KMS-11 (cell line): ENCODE data around the gene C13orf46.

Experiments used
- H2AFZ ChIP-seq: fragments of 200-600 bp; sonication (generic); 2 replicates; pipeline ENCODE4 v1.6.1; 2016; ENCODE audit warnings: antibody characterized with exemption, mixed run types, low read depth
- H3K27ac ChIP-seq: fragments of 200-600 bp; sonication (generic); 2 replicates; pipeline ENCODE4 v1.6.1; 2016; ENCODE audit warnings: mild to moderate bottlenecking, mixed run types
- H3K27me3 ChIP-seq: fragments of 200-600 bp; sonication (generic); 2 replicates; pipeline ENCODE4 v1.6.1; 2017; ENCODE audit warnings: mild to moderate bottlenecking, low read depth, mixed run types, moderate library complexity; ENCODE audit not compliant: insufficient read depth
- H3K36me3 ChIP-seq: fragments of 200-600 bp; sonication (generic); 2 replicates; pipeline ENCODE4 v1.6.1; 2017; ENCODE audit warnings: mild to moderate bottlenecking, mixed run types; ENCODE audit not compliant: insufficient read depth
- H3K4me1 ChIP-seq: fragments of 200-600 bp; sonication (generic); 2 replicates; pipeline ENCODE4 v1.6.1; 2016; ENCODE audit warnings: mild to moderate bottlenecking, low read depth, mixed run types; ENCODE audit not compliant: poor library complexity, severe bottlenecking
- H3K4me2 ChIP-seq: fragments of 200-600 bp; sonication (generic); 2 replicates; pipeline ENCODE4 v1.7.0; 2016; ENCODE audit warnings: mild to moderate bottlenecking, mixed run types
- H3K4me3 ChIP-seq: fragments of 200-600 bp; sonication (generic); IDR thresholded peaks from 2 replicates; pipeline ENCODE4 v1.6.1; 2017; ENCODE audit warnings: low read depth, low read length, mixed read lengths; ENCODE audit not compliant: insufficient read depth
- H3K79me2 ChIP-seq: fragments of 200-600 bp; sonication (generic); 2 replicates; pipeline ENCODE4 v1.6.1; 2016; ENCODE audit warnings: low read depth, mixed run types; ENCODE audit not compliant: insufficient read depth
- H3K9ac ChIP-seq: fragments of 200-600 bp; sonication (generic); 2 replicates; pipeline ENCODE4 v1.6.1; 2016; ENCODE audit warnings: mild to moderate bottlenecking, mixed run types
- H4K20me1 ChIP-seq: fragments of 200-600 bp; sonication (generic); 2 replicates; pipeline ENCODE4 v1.6.1; 2016; ENCODE audit warnings: mild to moderate bottlenecking, mixed run types; ENCODE audit not compliant: insufficient read depth
- CTCF ChIP-seq: fragments of 200-600 bp; sonication (generic); conservative IDR thresholded peaks from 2 replicates; pipeline ENCODE4 v1.6.1; 2017; ENCODE audit warnings: low read depth, mild to moderate bottlenecking, antibody characterized with exemption, low read length, moderate library complexity, mixed read lengths

The C13orf46 gene

GRCh38 chr13:113969311-113969972, 4.4 kb downstream of the C13orf46 start:
- H2AFZ ChIP-seq, result no peak overlapping the region
- H4K20me1 ChIP-seq, result no peaks in the 10 kb centered on the region
- no peaks in the 10 kb centered on the region for H3K4me1 ChIP-seq
- no peaks in the 10 kb centered on the region for H3K27me3 ChIP-seq
- TF ChIP-seq CTCF, result no peak
- H3K9ac ChIP-seq, result no peak overlapping the region
- no peak overlapping the region for H3K4me3 ChIP-seq
- H3K79me2 ChIP-seq, result no peaks in the 10 kb centered on the region
- no peak overlapping the region for H3K27ac ChIP-seq
- no peak overlapping the region for H3K4me2 ChIP-seq
- no peaks in the 10 kb centered on the region for H3K36me3 ChIP-seq

GRCh38 chr13:113968463-113969310, 5.2 kb downstream of the C13orf46 start:
- TF ChIP-seq CTCF, result no peak
- H4K20me1 ChIP-seq, result no peaks in the 10 kb centered on the region
- H3K4me2 ChIP-seq, result no peak overlapping the region
- no peak overlapping the region for H3K4me3 ChIP-seq
- no peaks in the 10 kb centered on the region for H3K36me3 ChIP-seq
- H3K27ac ChIP-seq, result no peak overlapping the region
- no peaks in the 10 kb centered on the region for H3K27me3 ChIP-seq
- H3K79me2 ChIP-seq, result no peaks in the 10 kb centered on the region
- H3K4me1 ChIP-seq, result no peaks in the 10 kb centered on the region
- H2AFZ ChIP-seq, result no peak overlapping the region
- H3K9ac ChIP-seq, result no peak overlapping the region

- no peak overlapping the region for H2AFZ ChIP-seq
- H3K79me2 ChIP-seq, result no peaks in the 10 kb centered on the region
- no peaks in the 10 kb centered on the region for H3K36me3 ChIP-seq
- no peak overlapping the region for H3K4me3 ChIP-seq
- no peak overlapping the region for H3K27ac ChIP-seq
- TF ChIP-seq CTCF, result no peak
- no peaks in the 10 kb centered on the region for H3K27me3 ChIP-seq
- H3K9ac ChIP-seq, result no peak overlapping the region
- H3K4me2 ChIP-seq, result no peak overlapping the region
- H4K20me1 ChIP-seq, result no peaks in the 10 kb centered on the region
- H3K4me1 ChIP-seq, result no peaks in the 10 kb centered on the region
Measured at GRCh38 chr13:113967729-113968462, 6.0 kb downstream of the C13orf46 start.

GRCh38 chr13:113967206-113967720, 6.6 kb downstream of the C13orf46 start:
- no peak for TF ChIP-seq CTCF
- H3K4me1 ChIP-seq, result no peaks in the 10 kb centered on the region
- no peak overlapping the region for H3K9ac ChIP-seq
- no peaks in the 10 kb centered on the region for H3K36me3 ChIP-seq
- no peaks in the 10 kb centered on the region for H3K79me2 ChIP-seq
- H3K27me3 ChIP-seq, result no peaks in the 10 kb centered on the region
- H2AFZ ChIP-seq, result no peak overlapping the region
- no peak overlapping the region for H3K4me3 ChIP-seq
- H3K27ac ChIP-seq, result no peak overlapping the region
- no peaks in the 10 kb centered on the region for H4K20me1 ChIP-seq
- H3K4me2 ChIP-seq, result no peak overlapping the region
